Activated naive CD8-positive, alpha-beta T cell treated with anti-CD3 and anti-CD28 coated beads, Interleukin-2, amount 50 U/mL, for 16 hours (primary cell): ENCODE measurements around the gene PHLDB2.

Experiments
- DNase-seq: peaks from one replicate; pipeline ENCODE4 v3.0.0-alpha.2; 2020; ENCODE audit warnings: low read depth, low spot score

PHLDB2 gene

DNA sequence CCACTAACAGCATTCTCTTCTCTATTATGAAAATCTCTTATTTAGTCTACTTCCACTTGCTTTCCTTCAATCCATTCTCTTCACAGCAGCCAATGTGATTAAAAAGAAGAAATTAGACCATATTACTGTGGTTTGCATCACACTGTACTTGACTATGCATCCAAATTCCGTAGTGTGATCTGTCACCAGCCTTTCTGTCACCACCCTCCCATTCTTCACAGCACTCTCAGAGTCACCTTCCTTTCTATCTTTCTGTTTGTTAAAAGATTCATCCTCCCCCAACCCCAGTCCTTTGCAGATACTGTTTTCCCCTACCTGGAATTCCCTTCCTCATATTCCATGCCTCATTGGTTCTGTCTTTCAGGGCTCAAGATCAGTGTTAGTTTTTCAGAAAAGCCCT is 64.7 kb downstream of the PHLDB2 start:
- DNase-seq = no peak

DNA sequence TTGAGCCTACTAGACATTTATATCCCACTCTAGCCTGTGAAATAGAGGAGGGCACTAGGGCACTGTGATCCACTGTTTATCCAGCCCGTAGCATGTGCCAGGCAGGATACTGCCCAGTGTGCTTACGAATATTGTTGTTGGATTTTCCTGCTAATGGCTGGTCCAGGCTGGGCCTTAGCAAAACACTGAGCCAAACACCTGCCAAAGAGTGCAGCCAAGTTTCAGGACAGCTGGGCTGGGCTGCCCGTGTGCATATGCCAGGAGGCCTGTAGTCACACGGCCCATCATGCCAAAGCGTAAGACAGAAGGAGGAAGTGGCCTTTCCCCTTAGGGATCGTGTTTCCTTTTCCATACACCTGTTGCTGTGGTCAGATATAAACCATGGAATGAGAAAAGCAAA is 65.2 kb downstream of the PHLDB2 start:
- DNase-seq = no peak

DNA sequence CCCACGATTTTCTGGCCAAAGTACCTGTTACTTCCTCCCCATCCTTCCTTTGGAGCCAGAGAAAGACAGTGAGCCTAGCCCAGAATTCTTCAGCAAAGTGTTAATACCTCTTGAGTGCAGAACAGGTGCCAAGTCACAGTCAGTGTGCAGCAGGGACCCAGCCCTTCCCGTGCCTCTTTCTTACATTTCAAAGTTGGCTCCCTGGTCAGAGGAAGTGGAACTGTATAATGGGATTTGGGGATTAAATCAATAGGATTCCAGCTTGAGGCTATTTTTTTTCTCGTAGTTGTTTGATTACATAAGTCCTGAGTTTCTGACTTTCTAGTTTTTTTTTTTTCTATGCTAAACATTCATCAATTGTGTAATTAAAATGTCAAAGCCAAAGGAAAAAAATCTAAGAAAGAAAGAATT is 67.2 kb downstream of the PHLDB2 start:
- DNase-seq = no peak

DNA sequence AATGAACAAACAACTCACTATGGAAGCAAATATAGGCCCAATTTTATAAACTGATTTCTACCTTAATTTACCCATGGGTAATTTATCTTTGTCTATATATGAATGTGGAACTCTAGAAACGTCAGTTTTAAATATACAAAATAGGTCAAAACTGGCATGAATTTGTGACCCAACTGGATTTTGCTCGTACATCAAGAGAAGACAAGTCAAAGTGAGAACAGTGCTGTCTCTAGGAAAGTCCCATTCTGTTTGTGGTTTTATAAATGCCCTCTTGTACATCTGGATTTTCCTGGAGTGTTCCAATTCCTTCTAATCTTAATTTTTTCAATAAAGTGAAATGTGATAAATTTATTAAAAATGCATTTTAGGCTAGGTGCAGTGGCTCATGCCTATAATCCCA is 69.5 kb downstream of the PHLDB2 start:
- no peak for DNase-seq

DNA sequence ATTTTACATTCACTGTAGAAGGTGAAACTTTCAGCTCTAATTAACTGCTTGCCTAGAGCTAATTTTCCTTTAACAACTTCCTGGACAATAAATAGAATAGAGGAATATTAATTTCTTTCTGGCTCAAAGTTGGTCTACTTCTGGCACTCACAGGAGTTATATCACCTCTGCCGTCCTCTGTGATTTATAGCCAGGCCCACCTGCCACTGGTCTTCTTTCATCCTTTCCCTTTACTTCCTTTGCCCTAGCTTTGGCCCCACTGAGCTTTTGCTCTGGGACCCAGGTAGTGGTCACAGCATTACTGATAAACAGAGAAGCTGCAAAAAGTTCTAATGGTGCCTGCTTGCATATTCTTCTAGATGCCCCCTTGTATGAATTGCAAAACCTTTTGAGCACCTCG is 70.4 kb downstream of the PHLDB2 start:
- no peak for DNase-seq

DNA sequence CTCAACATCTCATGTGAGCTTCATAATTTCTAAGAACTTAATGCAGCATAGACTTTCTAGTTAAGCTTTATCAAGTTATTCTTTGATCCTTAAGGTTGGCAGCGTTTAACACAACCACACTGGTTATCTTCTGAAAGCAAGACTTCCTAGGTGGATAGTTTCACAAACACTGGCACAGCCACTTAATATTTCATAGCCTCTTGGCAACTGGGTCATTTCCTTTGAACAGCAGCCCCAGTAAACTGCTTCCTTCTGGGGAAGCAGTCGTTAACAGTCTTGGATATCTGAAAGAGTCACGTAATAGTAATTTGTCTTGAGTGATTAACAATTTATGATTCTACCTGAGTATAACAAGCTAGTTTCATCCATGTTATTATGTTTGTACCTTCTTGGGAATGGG is 73.9 kb downstream of the PHLDB2 start:
- no peak for DNase-seq

DNA sequence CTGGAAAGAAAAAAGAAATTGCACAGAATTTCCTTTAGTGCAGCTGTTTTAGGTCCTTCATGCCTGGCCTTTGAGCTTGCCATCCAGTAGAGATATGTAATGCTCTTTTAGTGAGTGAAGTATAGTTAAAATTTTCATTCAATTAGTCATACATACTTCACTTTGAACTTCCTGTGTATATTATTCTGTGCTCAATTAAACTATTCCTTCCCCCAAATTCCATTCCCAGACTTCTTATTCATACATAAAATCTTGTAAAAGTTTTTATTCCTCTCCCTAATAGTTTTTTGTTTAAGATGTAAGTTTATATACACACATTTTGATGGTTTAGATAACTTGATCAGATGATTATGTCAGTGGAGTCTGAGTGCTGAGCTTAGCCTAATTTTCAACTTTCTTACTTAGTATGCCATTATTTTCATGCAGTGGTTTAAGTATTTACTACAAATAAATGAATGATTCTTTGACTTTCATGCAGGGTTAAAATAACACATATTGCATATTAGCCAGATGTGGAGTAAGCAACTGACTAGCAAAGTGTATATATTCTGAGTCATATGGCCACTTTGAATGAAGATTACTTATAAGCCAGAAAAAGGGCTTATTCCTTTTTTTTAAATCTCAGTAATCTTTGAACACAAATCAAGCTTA is 77.3 kb downstream of the PHLDB2 start:
- DNase-seq = no peak

DNA sequence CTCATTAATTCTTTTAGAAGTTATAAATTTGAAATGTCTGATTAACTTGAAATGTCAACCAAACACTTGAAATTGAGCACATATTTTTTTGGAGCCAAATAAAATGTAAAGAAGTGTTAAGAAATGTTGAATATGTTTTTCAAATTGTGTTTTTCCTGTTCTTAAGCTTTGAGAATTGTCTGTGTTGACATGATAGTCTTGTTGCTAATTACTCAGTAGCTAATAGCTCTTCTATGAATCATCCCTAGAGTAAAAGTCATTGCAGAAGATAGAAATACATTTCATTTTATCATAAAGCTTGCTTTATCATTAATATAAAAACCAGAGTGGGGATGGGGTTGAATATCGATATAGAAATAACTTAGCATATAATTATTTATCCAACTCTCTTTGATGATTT is 77.9 kb downstream of the PHLDB2 start:
- DNase-seq = no peak

DNA sequence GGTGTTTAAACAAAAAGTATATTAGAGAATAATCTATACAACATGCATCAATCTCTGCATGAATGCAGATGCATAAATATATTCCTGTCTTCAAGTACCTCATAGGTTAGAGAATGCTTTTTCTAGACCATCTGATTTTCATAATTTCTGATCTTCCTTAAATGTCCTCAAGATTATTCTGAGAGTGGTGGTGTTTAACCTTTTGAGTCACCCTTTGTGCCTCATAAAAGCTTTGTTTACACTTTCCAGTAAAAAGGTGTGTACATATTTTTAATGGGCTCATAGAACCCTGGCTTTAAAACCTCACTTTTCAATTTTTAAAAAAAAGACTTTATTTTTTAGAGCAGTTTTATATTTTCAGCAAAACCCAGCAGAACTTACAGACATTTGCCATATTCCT is 78.8 kb downstream of the PHLDB2 start:
- DNase-seq = no peak

DNA sequence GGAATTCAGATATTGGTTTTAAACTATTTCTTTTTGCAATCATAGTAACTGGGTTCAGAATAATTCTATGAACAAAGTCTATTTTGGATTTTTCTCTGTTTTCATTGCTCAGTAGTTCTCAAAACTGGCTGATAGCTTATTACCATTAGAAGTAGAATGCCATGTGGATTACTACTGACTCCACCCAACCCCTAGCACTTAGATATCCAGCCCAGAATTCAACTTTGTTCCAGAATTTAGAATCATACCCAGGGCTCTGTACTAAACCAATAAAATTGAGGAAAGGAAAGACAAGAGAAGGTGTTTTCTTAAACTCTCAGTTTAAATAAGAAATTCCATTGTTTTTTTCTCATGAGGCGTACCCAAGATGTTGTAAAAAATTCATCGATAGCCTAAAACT is 80.8 kb downstream of the PHLDB2 start:
- no peak for DNase-seq

DNA sequence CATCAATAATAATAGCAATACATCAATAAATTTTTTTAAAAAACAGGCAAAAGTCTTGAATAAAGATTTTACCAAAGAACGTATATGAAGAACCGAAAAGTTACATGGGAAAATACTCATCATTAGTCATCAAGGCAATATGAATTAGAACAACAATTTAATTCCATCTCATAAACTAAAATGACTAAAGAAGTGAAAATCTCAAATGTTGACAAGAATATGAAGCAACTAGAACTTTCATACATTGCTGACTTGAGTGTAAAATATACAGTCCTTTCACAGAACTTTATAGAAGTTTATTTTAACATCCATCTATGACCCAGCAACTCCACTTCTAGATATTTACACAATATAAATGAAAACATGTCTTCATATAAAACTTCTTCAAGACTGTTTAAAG is 84.5 kb downstream of the PHLDB2 start:
- DNase-seq = no peak

DNA sequence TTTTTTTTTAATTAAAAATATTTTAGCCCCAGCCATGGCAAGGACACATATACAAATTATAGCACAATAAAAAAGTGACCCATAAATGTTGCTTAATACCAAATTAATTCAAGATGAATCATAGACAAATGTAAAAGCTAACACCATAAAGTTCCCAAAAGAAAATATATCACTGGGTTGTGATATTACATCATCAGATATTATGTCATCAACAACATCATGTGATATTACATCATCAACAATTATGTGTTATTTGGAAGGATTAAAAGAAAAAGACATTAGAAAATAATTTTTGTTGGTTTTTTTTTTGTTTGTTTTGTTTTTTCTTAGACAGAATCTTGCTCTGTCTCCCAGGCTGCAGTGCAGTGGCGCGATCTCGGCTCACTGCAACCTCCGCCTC is 85.3 kb downstream of the PHLDB2 start:
- DNase-seq = no peak

DNA sequence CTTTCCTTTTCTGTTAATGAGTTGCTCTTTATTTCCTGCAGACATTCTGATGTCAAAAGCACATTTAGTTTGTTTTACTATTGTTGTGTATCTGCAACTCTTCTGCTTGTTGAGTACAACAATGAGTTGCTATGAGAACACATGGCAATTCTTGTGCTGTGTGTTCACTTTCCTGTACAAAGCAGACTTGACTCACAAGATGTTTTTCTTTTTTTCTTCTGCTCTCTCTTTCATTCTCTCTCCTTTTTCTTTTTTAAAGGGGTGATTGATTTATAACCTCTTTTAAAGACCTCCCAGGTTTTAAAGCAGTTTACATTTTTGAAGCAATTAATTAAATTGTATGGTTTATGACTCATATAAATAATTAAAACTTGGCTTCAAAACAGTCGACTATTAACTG is 88.2 kb downstream of the PHLDB2 start:
- DNase-seq = no peak

DNA sequence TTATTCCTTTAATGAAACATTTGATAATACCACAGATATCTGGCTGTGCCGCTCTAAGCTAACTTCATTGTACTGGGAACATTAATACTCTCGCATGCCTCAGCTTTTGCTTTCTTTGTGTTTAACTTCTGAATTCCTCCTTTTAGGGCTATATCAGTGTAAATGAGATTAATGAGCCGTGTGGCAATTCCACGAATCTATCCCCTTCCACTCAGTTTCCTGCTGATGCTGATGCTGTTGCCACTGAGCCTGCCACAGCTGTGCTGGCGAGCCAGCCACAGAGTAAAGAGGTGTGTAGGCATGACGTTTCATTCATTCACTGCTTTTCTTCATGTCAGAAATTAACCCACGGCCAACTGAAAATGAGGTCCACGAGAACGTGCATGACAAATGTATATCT is 89.7 kb downstream of the PHLDB2 start:
- DNase-seq = no peak

DNA sequence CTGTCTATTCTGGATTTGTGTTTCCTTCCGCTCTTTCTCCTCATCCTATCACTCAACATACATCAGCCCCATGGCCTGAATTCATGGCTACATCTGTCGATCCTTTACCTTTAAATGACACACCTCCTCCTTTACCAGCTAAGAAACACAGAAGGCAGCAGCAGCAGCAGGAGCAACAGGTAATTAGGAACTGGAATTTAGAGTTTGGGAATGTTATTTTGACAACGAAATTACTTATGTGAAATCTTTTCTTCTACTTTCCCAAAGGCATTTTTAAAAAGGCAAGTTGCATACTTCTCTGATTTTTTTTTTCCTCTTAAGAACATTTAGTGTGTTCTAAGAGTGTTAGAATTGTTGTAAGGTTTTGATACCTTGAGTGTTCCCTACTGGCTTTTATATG is 90.6 kb downstream of the PHLDB2 start:
- DNase-seq = no peak

DNA sequence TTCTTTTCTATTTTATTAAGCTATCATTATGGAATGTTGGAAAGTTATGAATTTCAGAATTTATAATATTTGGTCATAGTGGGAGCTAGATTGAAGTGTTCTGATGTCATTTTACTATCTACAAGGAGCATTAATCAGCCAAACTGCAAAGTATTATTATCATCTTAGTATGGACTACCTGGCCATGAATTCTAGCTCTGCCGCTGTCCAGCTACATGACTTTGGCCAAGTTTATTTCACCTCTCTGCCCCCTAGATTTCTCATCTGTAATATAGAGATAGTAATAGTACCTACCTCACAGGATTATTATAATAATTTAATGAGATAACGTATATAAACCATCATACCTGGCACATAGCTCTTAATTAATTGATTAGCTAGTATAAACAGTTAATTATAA is 92.0 kb downstream of the PHLDB2 start:
- DNase-seq = no peak

DNA sequence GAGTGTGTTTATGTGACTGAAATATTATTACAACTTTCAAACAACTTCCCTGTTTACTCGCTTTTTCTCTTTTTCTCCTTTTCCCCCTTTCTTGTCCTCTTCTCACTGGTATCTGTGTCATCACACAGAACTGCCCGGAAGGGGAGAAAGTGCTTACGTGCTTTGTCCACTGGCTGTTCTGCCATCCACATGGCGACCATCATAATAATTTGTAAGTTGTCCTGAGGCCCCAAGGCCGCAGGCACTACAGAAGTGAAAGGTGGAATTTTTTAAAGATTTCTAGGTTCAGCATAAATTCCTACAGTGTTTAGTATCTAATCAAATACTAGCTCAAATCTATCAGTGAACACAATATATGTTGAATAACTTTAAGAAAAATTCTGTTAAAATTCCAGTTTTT is 93.0 kb downstream of the PHLDB2 start:
- DNase-seq = no peak

DNA sequence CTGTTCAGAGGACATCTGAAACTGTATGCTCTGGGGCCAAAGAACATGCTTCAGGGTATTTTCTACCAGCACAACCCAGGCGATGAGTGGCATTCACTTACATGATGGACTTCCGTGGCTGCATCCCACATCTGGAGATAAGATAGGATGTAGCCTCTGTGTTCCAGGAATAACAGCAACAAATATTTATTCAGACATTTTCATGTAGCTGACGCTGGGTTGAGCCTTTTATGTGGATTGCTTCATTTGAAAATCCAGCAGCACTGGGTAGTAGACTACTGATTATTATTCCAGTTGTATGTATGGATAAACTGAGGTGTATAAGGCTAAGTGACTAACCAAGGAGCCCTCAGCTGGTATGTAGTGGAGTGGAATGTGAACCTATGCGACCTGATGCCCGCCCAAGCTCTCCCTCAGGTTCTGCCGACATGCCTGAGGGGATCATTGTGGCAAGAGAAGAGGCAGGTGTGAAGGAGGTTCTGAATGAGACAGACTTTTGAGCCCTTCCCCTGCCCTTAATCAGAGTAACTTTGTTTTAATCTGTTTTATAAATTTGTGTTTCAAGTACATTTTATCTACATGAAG is 93.9 kb downstream of the PHLDB2 start:
- no peak for DNase-seq

DNA sequence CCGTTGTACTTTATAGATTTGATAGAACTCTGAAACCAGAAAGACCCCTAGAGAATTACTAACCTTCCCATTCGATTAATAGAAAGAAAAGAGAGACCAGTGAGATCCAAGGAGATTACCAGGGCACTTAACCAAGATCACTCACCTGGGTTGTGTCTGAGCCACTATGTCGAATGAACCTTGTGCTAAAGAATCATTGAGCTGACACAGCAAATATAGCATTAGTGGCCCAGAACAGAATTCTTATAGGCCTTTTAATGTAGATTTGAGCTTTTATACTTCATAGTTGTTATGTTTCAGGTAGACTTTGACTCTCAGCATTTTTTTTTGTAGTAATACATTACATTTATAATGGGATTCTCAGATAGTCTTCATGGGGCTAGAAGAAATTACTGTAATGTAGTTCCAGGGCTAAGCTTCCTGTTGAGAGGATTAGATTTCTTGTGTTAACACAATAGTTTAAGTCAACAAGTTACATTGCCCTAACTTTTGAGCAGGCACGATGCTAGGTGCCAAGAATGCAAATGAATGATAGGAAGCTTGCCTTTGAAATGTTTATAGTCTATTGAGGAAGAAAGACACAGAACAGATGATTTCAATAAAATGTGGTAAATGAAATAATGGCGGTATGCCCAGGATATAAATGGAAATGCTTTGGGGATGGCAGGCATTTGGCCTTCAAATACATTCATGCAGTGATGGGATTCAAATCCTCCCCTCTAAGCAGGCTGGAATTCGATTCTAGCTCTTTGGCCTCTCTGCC is 95.3 kb downstream of the PHLDB2 start:
- no peak for DNase-seq

DNA sequence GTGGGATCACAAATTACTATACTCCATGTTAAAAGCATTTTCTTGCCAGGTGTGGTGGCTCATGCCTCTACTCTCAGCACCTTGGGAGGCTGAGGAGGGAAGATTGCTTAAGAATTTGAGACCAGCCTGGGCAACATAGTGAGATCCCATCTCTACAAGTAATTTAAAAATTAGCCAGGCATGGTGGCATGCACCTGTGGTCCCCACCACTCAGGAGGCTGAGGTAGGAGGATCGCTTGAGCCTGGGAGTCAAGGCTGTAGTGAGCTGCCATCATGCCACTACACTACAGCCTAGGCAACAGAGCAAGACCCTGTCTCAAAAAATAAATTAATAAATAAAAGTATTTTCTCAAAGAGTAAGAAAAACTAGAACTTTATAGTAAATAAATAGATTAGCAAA is 96.8 kb downstream of the PHLDB2 start:
- no peak for DNase-seq

DNA sequence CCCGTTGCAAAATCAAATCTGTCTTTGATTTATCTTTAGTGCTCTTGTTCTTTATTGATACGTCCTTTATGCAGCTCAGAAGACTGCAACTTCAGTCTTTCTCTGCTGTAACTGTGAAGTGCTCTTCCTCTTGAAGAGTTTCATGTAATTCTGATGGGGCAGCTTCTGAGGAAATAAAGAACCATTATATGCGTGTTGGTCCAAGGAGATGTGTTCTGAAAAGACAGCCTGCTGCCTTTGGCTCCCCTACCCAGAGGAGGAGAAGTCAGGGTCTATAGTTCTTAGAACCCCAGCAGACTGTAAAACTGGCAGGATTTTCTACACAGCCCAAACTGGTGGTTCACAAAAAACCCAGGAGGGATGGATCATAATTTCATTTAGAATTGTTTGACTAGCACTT is 97.4 kb downstream of the PHLDB2 start:
- no peak for DNase-seq

DNA sequence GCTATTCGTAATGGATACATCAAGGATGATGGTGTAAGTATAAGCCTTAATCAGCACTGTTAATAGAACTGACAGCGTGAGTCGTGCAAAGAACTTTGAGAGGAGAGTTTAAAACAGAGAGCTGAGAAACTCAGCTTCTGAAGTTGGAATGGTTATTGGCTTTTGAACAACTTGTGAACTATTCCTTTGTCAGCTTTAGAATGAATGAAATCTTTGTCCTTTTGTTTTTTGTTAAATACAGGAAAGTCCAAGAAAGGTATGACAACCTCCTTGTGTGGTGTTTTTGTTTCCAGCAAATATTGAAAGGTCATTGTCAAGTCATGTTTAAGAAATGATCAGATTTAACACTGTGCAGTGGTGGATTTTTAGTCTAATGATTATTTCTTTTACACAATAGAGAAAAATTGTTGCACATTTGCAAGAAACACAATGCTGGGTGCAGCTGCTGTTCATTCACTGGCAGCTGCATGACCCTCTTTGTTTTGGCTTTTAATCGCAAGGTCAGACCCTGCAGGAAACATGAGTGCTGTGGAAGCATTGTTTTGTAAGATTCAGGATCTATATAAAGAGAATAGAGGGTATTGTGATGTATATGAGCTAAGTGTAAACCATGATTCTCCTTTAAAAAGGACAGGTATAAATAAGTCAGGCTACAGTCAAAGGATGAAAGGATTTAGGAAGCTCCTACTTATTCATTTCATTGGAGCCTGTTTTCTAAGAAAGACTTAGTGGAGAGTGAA is 98.1 kb downstream of the PHLDB2 start:
- DNase-seq = no peak
